GM23338 (cell line): Measurements from ENCODE around the gene ARL15. TPM values are rescaled to one million over a fixed set of nuclear protein-coding genes. Genes with fewer than 3 reads are reported as not detected.

Source experiments
- ATAC-seq: fragments of 200-7000 bp; cut with Tn5 transposase; 3 replicates; pipeline ENCODE4 v1.9.1; 2020
- DNase-seq: peaks from one replicate; pipeline ENCODE4 v3.0.0-alpha.2; 2015; ENCODE audit warnings: low spot score
- H2AFZ ChIP-seq: fragments of 200-600 bp; sonication (generic); 2 replicates; pipeline ENCODE4 v1.8.0; 2016; ENCODE audit warnings: antibody characterized with exemption, mild to moderate bottlenecking, moderate library complexity
- H3F3A ChIP-seq: fragments of 200-600 bp; sonication (generic); replicated peaks from 2 replicates; pipeline ENCODE4 v1.8.0; 2017; ENCODE audit warnings: antibody characterized with exemption, mixed run types, low read depth
- H3K27ac ChIP-seq: fragments of 200-600 bp; sonication (generic); 2 replicates; pipeline ENCODE4 v1.6.1; 2016; ENCODE audit warnings: low read depth
- H3K27me3 ChIP-seq: fragments of 200-600 bp; sonication (generic); 2 replicates; pipeline ENCODE4 v1.8.0; 2016; ENCODE audit warnings: mild to moderate bottlenecking, mixed run types, moderate library complexity; ENCODE audit not compliant: insufficient read depth
- H3K36me3 ChIP-seq: fragments of 200-600 bp; sonication (generic); 2 replicates; pipeline ENCODE4 v1.8.0; 2016; ENCODE audit warnings: mild to moderate bottlenecking; ENCODE audit not compliant: insufficient read depth
- H3K4me1 ChIP-seq: fragments of 200-600 bp; sonication (generic); 2 replicates; pipeline ENCODE4 v1.8.0; 2016; ENCODE audit warnings: mild to moderate bottlenecking, moderate library complexity; ENCODE audit not compliant: insufficient read depth
- H3K4me2 ChIP-seq: fragments of 200-600 bp; sonication (generic); 2 replicates; pipeline ENCODE4 v1.7.1; 2017; ENCODE audit warnings: mixed run types
- H3K4me3 ChIP-seq: fragments of 200-600 bp; sonication (generic); 2 replicates; pipeline ENCODE4 v1.6.1; 2016; ENCODE audit warnings: mixed run types
- H3K79me2 ChIP-seq: fragments of 200-600 bp; sonication (generic); replicated peaks from 2 replicates; pipeline ENCODE4 v1.8.0; 2017; ENCODE audit warnings: mild to moderate bottlenecking; ENCODE audit not compliant: insufficient read depth
- H3K9me2 ChIP-seq: fragments of 200-600 bp; sonication (generic); 2 replicates; pipeline ENCODE4 v1.8.0; 2017; ENCODE audit not compliant: insufficient read depth
- H4K20me1 ChIP-seq: fragments of 200-600 bp; sonication (generic); replicated peaks from 2 replicates; pipeline ENCODE4 v1.8.0; 2017; ENCODE audit warnings: mild to moderate bottlenecking; ENCODE audit not compliant: insufficient read depth
- H3K27ac Mint-ChIP-seq: 2 replicates; pipeline ENCODE4 v1.8.0; 2020; ENCODE audit warnings: inconsistent platforms, mild to moderate bottlenecking, moderate library complexity, mixed read lengths
- H3K27me3 Mint-ChIP-seq: 3 replicates; pipeline ENCODE4 v1.8.0; 2022; ENCODE audit warnings: low read depth, mild to moderate bottlenecking, moderate library complexity, mixed read lengths, inconsistent platforms; ENCODE audit not compliant: insufficient read depth, poor library complexity
- H3K36me3 Mint-ChIP-seq: 3 replicates; pipeline ENCODE4 v1.8.0; 2021; ENCODE audit warnings: low read depth, mild to moderate bottlenecking, inconsistent platforms, moderate library complexity, mixed read lengths
- H3K4me1 Mint-ChIP-seq: 3 replicates; pipeline ENCODE4 v1.8.0; 2020; ENCODE audit warnings: mild to moderate bottlenecking, inconsistent platforms, mixed read lengths
- H3K4me3 Mint-ChIP-seq: 3 replicates; pipeline ENCODE4 v1.8.0; 2021; ENCODE audit warnings: moderate library complexity, mild to moderate bottlenecking, inconsistent platforms, mixed read lengths
- H3K9me3 Mint-ChIP-seq: 3 replicates; pipeline ENCODE4 v1.8.0; 2020; ENCODE audit warnings: moderate library complexity, mild to moderate bottlenecking, inconsistent platforms, mixed read lengths
- EZH2 ChIP-seq: fragments of 200-600 bp; sonication (generic); IDR thresholded peaks from one replicate; pipeline ENCODE4 v1.8.0; 2017; ENCODE audit warnings: antibody characterized with exemption, mild to moderate bottlenecking, low read depth; ENCODE audit not compliant: unreplicated experiment
- EZH2phosphoT487 ChIP-seq: fragments of 200-600 bp; sonication (generic); IDR thresholded peaks from one replicate; pipeline ENCODE4 v1.8.1; 2018; ENCODE audit warnings: antibody characterized with exemption; ENCODE audit not compliant: unreplicated experiment
- JUNB ChIP-seq: IDR thresholded peaks from one replicate; pipeline ENCODE4 v1.6.1; 2016; ENCODE audit warnings: antibody characterized with exemption; ENCODE audit not compliant: unreplicated experiment
- POLR2AphosphoS5 ChIP-seq: IDR thresholded peaks from 2 replicates; pipeline ENCODE4 v1.6.1; 2016; ENCODE audit warnings: antibody characterized with exemption, low read depth
- STAT1 ChIP-seq: IDR thresholded peaks from one replicate; pipeline ENCODE4 v1.6.1; 2016; ENCODE audit warnings: antibody characterized with exemption; ENCODE audit not compliant: unreplicated experiment
- polyA plus RNA-seq: library from polyadenylated mRNA; unstranded; fragments of >200 nt; fragmentation: Nextera tagmentation; extraction: Ambion mirVana; gene quantifications from 2 replicates; pipeline ENCODE4 v1.2.1, GENCODE V29; 2016
- total RNA-seq: library from RNA; depleted of rRNA; stranded (reverse); fragments of >200 nt; shearing (Covaris generic); gene quantifications from 2 replicates; pipeline ENCODE4 v1.2.3, GENCODE V29; 2014
- TF ChIP-seq, protein P1 (sequence below): IDR thresholded peaks from one replicate; pipeline ENCODE4 v1.6.1; 2018; ENCODE audit warnings: antibody characterized with exemption; ENCODE audit not compliant: unreplicated experiment
- TF ChIP-seq, protein P2 (sequence below): fragments of 250-450 bp; sonication (Bioruptor Pico); IDR thresholded peaks from 2 replicates; pipeline ENCODE4 v1.5.0; 2020; ENCODE audit warnings: mild to moderate bottlenecking, moderate library complexity
- TF ChIP-seq, protein P3 (sequence below), 2 experiments: fragments of 200-600 bp in 1 of 2; sonication (generic) in 1 of 2; conservative IDR thresholded peaks; 2 replicates each; pipeline versions ENCODE4 v1.5.1 to v1.6.1; 2016 to 2017; ENCODE audit warnings: antibody characterized with exemption in 2 of 2, low read depth in 2 of 2, mild to moderate bottlenecking in 2 of 2, moderate library complexity in 1 of 2

Gene ARL15
- total and polyA plus RNA-seq, 2 experiments from 2014 or later, result 13.0 to 54.0 TPM

DNA sequence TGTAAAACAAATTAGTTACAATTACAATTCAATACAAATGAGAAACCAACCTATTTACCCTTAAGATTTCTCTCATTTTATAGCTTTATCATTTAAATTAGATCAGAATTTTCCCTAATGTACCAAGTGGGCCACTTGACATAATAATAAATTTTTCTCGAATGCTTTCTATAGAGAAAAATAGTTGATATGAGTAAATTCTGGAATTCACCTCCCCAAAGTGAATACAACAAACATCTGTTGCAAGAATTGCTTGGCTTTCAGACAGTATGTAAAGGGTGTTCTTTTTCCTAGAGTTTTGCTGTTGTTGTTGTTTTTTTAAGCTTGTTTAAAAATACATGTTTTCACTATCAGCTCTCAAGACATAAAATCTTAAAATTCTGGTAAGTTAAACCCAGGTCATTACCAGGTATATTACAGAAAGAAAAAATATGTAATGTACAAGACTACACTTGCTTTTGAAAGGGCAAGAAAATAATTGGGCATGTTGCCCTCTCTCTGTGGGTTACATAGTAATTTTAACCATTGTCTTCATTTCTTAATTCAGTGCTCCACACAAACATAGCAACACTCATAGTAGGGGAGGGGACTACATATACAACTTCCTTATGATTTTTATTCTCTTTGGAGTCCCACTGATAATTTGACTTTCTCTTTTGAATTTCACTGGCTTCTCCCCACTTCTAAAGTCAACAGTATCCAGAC is 200.6 kb downstream of the ARL15 start (continued):
- TF ChIP-seq, protein P1, sequence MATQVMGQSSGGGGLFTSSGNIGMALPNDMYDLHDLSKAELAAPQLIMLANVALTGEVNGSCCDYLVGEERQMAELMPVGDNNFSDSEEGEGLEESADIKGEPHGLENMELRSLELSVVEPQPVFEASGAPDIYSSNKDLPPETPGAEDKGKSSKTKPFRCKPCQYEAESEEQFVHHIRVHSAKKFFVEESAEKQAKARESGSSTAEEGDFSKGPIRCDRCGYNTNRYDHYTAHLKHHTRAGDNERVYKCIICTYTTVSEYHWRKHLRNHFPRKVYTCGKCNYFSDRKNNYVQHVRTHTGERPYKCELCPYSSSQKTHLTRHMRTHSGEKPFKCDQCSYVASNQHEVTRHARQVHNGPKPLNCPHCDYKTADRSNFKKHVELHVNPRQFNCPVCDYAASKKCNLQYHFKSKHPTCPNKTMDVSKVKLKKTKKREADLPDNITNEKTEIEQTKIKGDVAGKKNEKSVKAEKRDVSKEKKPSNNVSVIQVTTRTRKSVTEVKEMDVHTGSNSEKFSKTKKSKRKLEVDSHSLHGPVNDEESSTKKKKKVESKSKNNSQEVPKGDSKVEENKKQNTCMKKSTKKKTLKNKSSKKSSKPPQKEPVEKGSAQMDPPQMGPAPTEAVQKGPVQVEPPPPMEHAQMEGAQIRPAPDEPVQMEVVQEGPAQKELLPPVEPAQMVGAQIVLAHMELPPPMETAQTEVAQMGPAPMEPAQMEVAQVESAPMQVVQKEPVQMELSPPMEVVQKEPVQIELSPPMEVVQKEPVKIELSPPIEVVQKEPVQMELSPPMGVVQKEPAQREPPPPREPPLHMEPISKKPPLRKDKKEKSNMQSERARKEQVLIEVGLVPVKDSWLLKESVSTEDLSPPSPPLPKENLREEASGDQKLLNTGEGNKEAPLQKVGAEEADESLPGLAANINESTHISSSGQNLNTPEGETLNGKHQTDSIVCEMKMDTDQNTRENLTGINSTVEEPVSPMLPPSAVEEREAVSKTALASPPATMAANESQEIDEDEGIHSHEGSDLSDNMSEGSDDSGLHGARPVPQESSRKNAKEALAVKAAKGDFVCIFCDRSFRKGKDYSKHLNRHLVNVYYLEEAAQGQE, result no peak
- TF ChIP-seq EZH2phosphoT487, result no peak
- TF ChIP-seq POLR2AphosphoS5, result no peak

DNA sequence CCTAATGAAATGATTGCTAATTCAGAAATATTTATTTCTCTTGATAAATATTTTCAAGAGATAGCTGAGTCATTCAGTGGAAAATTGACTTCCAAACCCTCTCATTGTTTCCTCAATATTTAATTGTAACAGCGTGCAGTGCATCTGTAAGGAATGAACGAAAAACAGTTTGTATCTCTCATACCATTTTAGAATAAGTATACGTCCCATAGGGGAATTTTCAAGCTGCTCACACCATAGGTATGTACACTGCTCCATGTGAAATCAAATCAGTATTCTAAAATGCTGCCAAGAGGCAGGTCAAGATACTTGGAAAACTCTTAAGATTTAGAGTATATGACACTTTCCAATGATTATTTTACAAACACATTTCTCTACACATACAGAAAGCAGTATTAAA is 202.2 kb downstream of the ARL15 start:
- H4K20me1 ChIP-seq, result no peaks in the 10 kb centered on the region
- H3K9me2 ChIP-seq, result no peaks in the 10 kb centered on the region
- H3K4me3 Mint-ChIP-seq, result no peak overlapping the region
- TF ChIP-seq, protein P1, result no peak
- TF ChIP-seq, protein P2, sequence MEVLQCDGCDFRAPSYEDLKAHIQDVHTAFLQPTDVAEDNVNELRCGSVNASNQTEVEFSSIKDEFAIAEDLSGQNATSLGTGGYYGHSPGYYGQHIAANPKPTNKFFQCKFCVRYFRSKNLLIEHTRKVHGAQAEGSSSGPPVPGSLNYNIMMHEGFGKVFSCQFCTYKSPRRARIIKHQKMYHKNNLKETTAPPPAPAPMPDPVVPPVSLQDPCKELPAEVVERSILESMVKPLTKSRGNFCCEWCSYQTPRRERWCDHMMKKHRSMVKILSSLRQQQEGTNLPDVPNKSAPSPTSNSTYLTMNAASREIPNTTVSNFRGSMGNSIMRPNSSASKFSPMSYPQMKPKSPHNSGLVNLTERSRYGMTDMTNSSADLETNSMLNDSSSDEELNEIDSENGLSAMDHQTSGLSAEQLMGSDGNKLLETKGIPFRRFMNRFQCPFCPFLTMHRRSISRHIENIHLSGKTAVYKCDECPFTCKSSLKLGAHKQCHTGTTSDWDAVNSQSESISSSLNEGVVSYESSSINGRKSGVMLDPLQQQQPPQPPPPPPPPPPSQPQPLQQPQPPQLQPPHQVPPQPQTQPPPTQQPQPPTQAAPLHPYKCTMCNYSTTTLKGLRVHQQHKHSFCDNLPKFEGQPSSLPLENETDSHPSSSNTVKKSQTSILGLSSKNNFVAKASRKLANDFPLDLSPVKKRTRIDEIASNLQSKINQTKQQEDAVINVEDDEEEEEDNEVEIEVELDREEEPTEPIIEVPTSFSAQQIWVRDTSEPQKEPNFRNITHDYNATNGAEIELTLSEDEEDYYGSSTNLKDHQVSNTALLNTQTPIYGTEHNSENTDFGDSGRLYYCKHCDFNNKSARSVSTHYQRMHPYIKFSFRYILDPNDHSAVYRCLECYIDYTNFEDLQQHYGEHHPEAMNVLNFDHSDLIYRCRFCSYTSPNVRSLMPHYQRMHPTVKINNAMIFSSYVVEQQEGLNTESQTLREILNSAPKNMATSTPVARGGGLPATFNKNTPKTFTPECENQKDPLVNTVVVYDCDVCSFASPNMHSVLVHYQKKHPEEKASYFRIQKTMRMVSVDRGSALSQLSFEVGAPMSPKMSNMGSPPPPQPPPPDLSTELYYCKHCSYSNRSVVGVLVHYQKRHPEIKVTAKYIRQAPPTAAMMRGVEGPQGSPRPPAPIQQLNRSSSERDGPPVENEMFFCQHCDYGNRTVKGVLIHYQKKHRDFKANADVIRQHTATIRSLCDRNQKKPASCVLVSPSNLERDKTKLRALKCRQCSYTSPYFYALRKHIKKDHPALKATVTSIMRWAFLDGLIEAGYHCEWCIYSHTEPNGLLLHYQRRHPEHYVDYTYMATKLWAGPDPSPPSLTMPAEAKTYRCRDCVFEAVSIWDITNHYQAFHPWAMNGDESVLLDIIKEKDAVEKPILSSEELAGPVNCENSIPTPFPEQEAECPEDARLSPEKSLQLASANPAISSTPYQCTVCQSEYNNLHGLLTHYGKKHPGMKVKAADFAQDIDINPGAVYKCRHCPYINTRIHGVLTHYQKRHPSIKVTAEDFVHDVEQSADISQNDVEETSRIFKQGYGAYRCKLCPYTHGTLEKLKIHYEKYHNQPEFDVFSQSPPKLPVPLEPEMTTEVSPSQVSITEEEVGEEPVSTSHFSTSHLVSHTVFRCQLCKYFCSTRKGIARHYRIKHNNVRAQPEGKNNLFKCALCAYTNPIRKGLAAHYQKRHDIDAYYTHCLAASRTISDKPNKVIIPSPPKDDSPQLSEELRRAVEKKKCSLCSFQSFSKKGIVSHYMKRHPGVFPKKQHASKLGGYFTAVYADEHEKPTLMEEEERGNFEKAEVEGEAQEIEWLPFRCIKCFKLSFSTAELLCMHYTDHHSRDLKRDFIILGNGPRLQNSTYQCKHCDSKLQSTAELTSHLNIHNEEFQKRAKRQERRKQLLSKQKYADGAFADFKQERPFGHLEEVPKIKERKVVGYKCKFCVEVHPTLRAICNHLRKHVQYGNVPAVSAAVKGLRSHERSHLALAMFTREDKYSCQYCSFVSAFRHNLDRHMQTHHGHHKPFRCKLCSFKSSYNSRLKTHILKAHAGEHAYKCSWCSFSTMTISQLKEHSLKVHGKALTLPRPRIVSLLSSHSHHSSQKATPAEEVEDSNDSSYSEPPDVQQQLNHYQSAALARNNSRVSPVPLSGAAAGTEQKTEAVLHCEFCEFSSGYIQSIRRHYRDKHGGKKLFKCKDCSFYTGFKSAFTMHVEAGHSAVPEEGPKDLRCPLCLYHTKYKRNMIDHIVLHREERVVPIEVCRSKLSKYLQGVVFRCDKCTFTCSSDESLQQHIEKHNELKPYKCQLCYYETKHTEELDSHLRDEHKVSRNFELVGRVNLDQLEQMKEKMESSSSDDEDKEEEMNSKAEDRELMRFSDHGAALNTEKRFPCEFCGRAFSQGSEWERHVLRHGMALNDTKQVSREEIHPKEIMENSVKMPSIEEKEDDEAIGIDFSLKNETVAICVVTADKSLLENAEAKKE (CRISPR knock-in tag), result no peak
- no peak for TF ChIP-seq STAT1
- TF ChIP-seq JUNB, result no peak
- TF ChIP-seq, protein P3, sequence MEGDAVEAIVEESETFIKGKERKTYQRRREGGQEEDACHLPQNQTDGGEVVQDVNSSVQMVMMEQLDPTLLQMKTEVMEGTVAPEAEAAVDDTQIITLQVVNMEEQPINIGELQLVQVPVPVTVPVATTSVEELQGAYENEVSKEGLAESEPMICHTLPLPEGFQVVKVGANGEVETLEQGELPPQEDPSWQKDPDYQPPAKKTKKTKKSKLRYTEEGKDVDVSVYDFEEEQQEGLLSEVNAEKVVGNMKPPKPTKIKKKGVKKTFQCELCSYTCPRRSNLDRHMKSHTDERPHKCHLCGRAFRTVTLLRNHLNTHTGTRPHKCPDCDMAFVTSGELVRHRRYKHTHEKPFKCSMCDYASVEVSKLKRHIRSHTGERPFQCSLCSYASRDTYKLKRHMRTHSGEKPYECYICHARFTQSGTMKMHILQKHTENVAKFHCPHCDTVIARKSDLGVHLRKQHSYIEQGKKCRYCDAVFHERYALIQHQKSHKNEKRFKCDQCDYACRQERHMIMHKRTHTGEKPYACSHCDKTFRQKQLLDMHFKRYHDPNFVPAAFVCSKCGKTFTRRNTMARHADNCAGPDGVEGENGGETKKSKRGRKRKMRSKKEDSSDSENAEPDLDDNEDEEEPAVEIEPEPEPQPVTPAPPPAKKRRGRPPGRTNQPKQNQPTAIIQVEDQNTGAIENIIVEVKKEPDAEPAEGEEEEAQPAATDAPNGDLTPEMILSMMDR (conservative IDR thresholded peaks at IDR 0.05; ENCODE audit: low read depth in 2 of 2), result no peak
- no peak for TF ChIP-seq EZH2
- no peak for TF ChIP-seq POLR2AphosphoS5

More for the DNA sequence above, 202.2 kb downstream of the ARL15 start:
- H3K79me2 ChIP-seq, result no peaks in the 10 kb centered on the region
- no peak overlapping the region for H3K27ac ChIP-seq
- no peak overlapping the region for H3K4me3 ChIP-seq
- no peaks in the 10 kb centered on the region for H3K27me3 Mint-ChIP-seq
- H3F3A ChIP-seq, result no peaks in the 10 kb centered on the region
- H3K36me3 ChIP-seq, result no peaks in the 10 kb centered on the region
- DNase-seq (no peak), ATAC-seq (no peak)
- H3K4me1 Mint-ChIP-seq, result peaks cover 7% of the 10 kb centered on the region; the same call in 2 of the 3 replicates
- peaks cover 8% of the 10 kb centered on the region for H3K36me3 Mint-ChIP-seq
- no peak overlapping the region for H2AFZ ChIP-seq
- H3K27ac Mint-ChIP-seq, result peak overlapping the region; percentile 79
- no peak overlapping the region for H3K4me2 ChIP-seq
- peaks cover 12% of the 10 kb centered on the region; the same call in 1 of the 2 replicates for H3K4me1 ChIP-seq
- H3K27me3 ChIP-seq, result no peaks in the 10 kb centered on the region
- no peaks in the 10 kb centered on the region for H3K9me3 Mint-ChIP-seq
